Activated CD8-positive, alpha-beta memory T cell treated with anti-CD3 and anti-CD28 coated beads for 24 hours (primary cell): ENCODE data around the gene PDGFRB.
A peak's percentile ranks its signal among the peaks of the same experiment; 100 is the strongest.

ENCODE experiments used
- DNase-seq: peaks from one replicate; pipeline ENCODE4 v3.0.0-alpha.2; 2020

PDGFRB gene

GRCh38 chr5:150112201-150113046 is 43.2 kb downstream of the PDGFRB start:
- no peak for DNase-seq

- no peak for DNase-seq
Observed at GRCh38 chr5:150111122-150111521, 44.5 kb downstream of the PDGFRB start.

- no peak for DNase-seq
Observed at GRCh38 chr5:150109921-150110320, 45.7 kb downstream of the PDGFRB start.

- no peak for DNase-seq
Observed at GRCh38 chr5:150108711-150109514, 46.7 kb downstream of the PDGFRB start.

- no peak for DNase-seq
Observed at GRCh38 chr5:150107909-150108447, 47.7 kb downstream of the PDGFRB start.

- no peak for DNase-seq
Observed at GRCh38 chr5:150106674-150107426, 48.8 kb downstream of the PDGFRB start.

- DNase-seq: no peak
Observed at GRCh38 chr5:150105928-150106615, 49.6 kb downstream of the PDGFRB start.

GRCh38 chr5:150104550-150104870 is 51.1 kb downstream of the PDGFRB start:
- no peak for DNase-seq

- no peak for DNase-seq
Observed at GRCh38 chr5:150103678-150104549, 51.7 kb downstream of the PDGFRB start.

- DNase-seq: no peak
Observed at GRCh38 chr5:150101023-150101422, 54.6 kb downstream of the PDGFRB start.

GRCh38 chr5:150097152-150097551 is 58.5 kb downstream of the PDGFRB start:
- no peak for DNase-seq

GRCh38 chr5:150092159-150092787 is 63.4 kb downstream of the PDGFRB start:
- DNase-seq: no peak

GRCh38 chr5:150085950-150086715 is 69.5 kb downstream of the PDGFRB start, which contains the start of gene CSF1R:
CSF1R (minus strand) TSS chr5:150086554; CDS start chr5:150086427, 127 bp downstream.
- DNase-seq: peak; percentile 35

GRCh38 chr5:150085191-150085912 is 70.3 kb downstream of the PDGFRB start:
- DNase-seq: peak; percentile 28

GRCh38 chr5:150084754-150085153 is 70.9 kb downstream of the PDGFRB start:
- DNase-seq: peak; percentile 26

- peak; percentile 50 for DNase-seq
Observed at GRCh38 chr5:150082889-150083288, 72.8 kb downstream of the PDGFRB start.

GRCh38 chr5:150082374-150082773 is 73.3 kb downstream of the PDGFRB start:
- peak; percentile 47 for DNase-seq

GRCh38 chr5:150081541-150082283 is 73.9 kb downstream of the PDGFRB start:
- DNase-seq: peak; percentile 51
